GM19240 (cell line): Measurements from ENCODE around the gene KIF12.
"Not testable (repeated sequence)": the region's sequence is repeated elsewhere in the genome, so short reads cannot be mapped to it uniquely, and the experiment has no call there.

Experiments used
- DNase-seq: peaks from one replicate; pipeline ENCODE4 v3.0.0; 2011; ENCODE audit warnings: low spot score; ENCODE audit not compliant: insufficient read length

KIF12 gene

GRCh38 chr9:114098936-114099668 lies at the start of gene KIF12:
TSS of gene KIF12 (minus strand) at chr9:114099292. CDS start at chr9:114099276, 16 bp downstream.
- DNase-seq, result no peak

GRCh38 chr9:114146735-114147134 lies 47.6 kb upstream of the KIF12 start:
- no peak for DNase-seq

GRCh38 chr9:114143234-114143633 lies 44.1 kb upstream of the KIF12 start:
- DNase-seq, result no peak

- no peak for DNase-seq
Measured at GRCh38 chr9:114141553-114142402, 42.7 kb upstream of the KIF12 start.

GRCh38 chr9:114140850-114141249 lies 41.8 kb upstream of the KIF12 start:
- no peak for DNase-seq

GRCh38 chr9:114140401-114140800 lies 41.3 kb upstream of the KIF12 start:
- no peak for DNase-seq

GRCh38 chr9:114139071-114139470 lies 40.0 kb upstream of the KIF12 start:
- no peak for DNase-seq

- no peak for DNase-seq
Measured at GRCh38 chr9:114138552-114138971, 39.5 kb upstream of the KIF12 start.

GRCh38 chr9:114137831-114138230 lies 38.7 kb upstream of the KIF12 start:
- no peak for DNase-seq

- no peak for DNase-seq
Measured at GRCh38 chr9:114134827-114135396, 35.8 kb upstream of the KIF12 start.

- no peak for DNase-seq
Measured at GRCh38 chr9:114132550-114132918, 33.4 kb upstream of the KIF12 start.

GRCh38 chr9:114131808-114132549 lies 32.9 kb upstream of the KIF12 start:
- DNase-seq, result no peak

- DNase-seq, result no peak
Measured at GRCh38 chr9:114130624-114131277, 31.7 kb upstream of the KIF12 start.

GRCh38 chr9:114130141-114130540 lies 31.0 kb upstream of the KIF12 start:
- no peak for DNase-seq

GRCh38 chr9:114128759-114129158 lies 29.7 kb upstream of the KIF12 start:
- not testable (repeated sequence) for DNase-seq

- DNase-seq, result no peak
Measured at GRCh38 chr9:114126247-114127060, 27.4 kb upstream of the KIF12 start.

- no peak for DNase-seq
Measured at GRCh38 chr9:114125476-114126013, 26.5 kb upstream of the KIF12 start.

- DNase-seq, result no peak
Measured at GRCh38 chr9:114124666-114125475, 25.8 kb upstream of the KIF12 start.

- DNase-seq, result no peak
Measured at GRCh38 chr9:114124138-114124537, 25.0 kb upstream of the KIF12 start.
